H1 (cell line): Measurements from ENCODE around the gene HEPHL1. TPM values are rescaled to one million over a fixed set of nuclear protein-coding genes. Genes with fewer than 3 reads are reported as not detected.

Experiments used
- CTCF ChIA-PET: fragments of 300-600 bp; sonication (Branson Sonifier 250); formaldehyde crosslinking; loops from one replicate; lab custom pipeline; 2021; ENCODE audit not compliant: partially characterized antibody; lab: Charles Lee
- POLR2A ChIA-PET: fragments of 300-600 bp; sonication (Branson Sonifier 250); formaldehyde crosslinking; loops from one replicate; lab custom pipeline; 2021; ENCODE audit warnings: inconsistent platforms; ENCODE audit not compliant: partially characterized antibody; lab: Charles Lee
- DNase-seq, 2 experiments: peaks; one replicate each; pipeline versions ENCODE4 v3.0.0 to v3.0.0-alpha.2; 2010 to 2022; ENCODE audit warnings: low spot score in 2 of 2, low read depth in 1 of 2, mixed read lengths in 1 of 2
- FAIRE-seq: peaks from 2 replicates; lab custom pipeline; 2011; peaks lifted over from hg19 to GRCh38; lab: Jason Lieb, UNC
- H2AFZ ChIP-seq: 2 replicates; pipeline ENCODE4 v1.8.1; 2012; ENCODE audit warnings: low read length, inconsistent platforms
- H2AK5ac ChIP-seq: 2 replicates; pipeline ENCODE4 v1.6.1; 2013; ENCODE audit warnings: low read depth, low read length
- H2BK120ac ChIP-seq: replicated peaks from 2 replicates; pipeline ENCODE3; 2013; ENCODE audit warnings: low read depth, low read length, inconsistent platforms
- H2BK12ac ChIP-seq: 2 replicates; pipeline ENCODE4 v1.6.1; 2013; ENCODE audit warnings: low read depth, low read length
- H2BK15ac ChIP-seq: 2 replicates; pipeline ENCODE4 v1.6.1; 2013; ENCODE audit warnings: low read length
- H2BK20ac ChIP-seq: 2 replicates; pipeline ENCODE4 v1.6.1; 2013; ENCODE audit warnings: low read length
- H2BK5ac ChIP-seq: 2 replicates; pipeline ENCODE4 v1.6.1; 2013; ENCODE audit warnings: low read depth, low read length
- H3K14ac ChIP-seq: 2 replicates; pipeline ENCODE4 v1.6.1; 2013; ENCODE audit warnings: inconsistent platforms; ENCODE audit not compliant: insufficient read length
- H3K18ac ChIP-seq: 2 replicates; pipeline ENCODE4 v1.6.1; 2013; ENCODE audit warnings: low read length; ENCODE audit errors: extremely low read depth
- H3K23ac ChIP-seq: 2 replicates; pipeline ENCODE4 v1.6.1; 2013; ENCODE audit warnings: inconsistent platforms; ENCODE audit not compliant: insufficient read length
- H3K23me2 ChIP-seq: 2 replicates; pipeline ENCODE4 v1.6.1; 2013; ENCODE audit warnings: low read depth, low read length
- H3K27ac ChIP-seq: 2 replicates; pipeline ENCODE4 v1.6.1; 2011; ENCODE audit warnings: low read depth, low read length, inconsistent platforms
- H3K27me3 ChIP-seq, 4 experiments: replicated peaks in 1 of 4; 1 replicate in 1 of 4; 2 replicates in 3 of 4; pipeline versions ENCODE4 v1.6.1 to v1.8.1; 2011 to 2013; ENCODE audit warnings: low read length in 3 of 4, mild to moderate bottlenecking in 3 of 4, inconsistent platforms in 2 of 4, mixed read lengths in 2 of 4, moderate library complexity in 1 of 4; ENCODE audit not compliant: control insufficient read depth in 3 of 4, insufficient read depth in 3 of 4; ENCODE audit errors: extremely low read depth in 1 of 4
- H3K36me3 ChIP-seq, 4 experiments: 2 replicates each; pipeline versions ENCODE4 v1.6.1 to v1.8.1; 2011 to 2013; ENCODE audit warnings: mild to moderate bottlenecking in 4 of 4, low read length in 3 of 4, moderate library complexity in 2 of 4, control low read depth in 1 of 4, inconsistent platforms in 1 of 4; ENCODE audit not compliant: insufficient read depth in 4 of 4, control insufficient read depth in 2 of 4
- H3K4ac ChIP-seq: replicated peaks from 2 replicates; pipeline ENCODE3; 2013; ENCODE audit warnings: low read length, low read depth, mixed read lengths, inconsistent platforms; ENCODE audit not compliant: insufficient read length
- H3K4me1 ChIP-seq, 4 experiments: replicated peaks in 1 of 4; 1 replicate in 1 of 4; 2 replicates in 3 of 4; pipeline versions ENCODE4 v1.6.1 to v1.8.1; 2011 to 2013; ENCODE audit warnings: low read length in 3 of 4, inconsistent platforms in 2 of 4, mixed read lengths in 1 of 4; ENCODE audit not compliant: insufficient read depth in 4 of 4, control insufficient read depth in 3 of 4
- H3K4me2 ChIP-seq, 2 experiments: 2 replicates each; pipeline versions ENCODE4 v1.6.1 to v1.8.1; 2011 to 2013; ENCODE audit warnings: low read depth in 2 of 2, low read length in 2 of 2, control low read depth in 1 of 2, inconsistent platforms in 1 of 2, mild to moderate bottlenecking in 1 of 2; ENCODE audit not compliant: insufficient read depth in 1 of 2
- H3K4me3 ChIP-seq, 4 experiments: fragments of 200-600, 300-600 bp in 1 of 4; sonication (generic), shearing (Covaris generic), sonication (Bioruptor Twin) in 1 of 4; 2 replicates each; pipeline versions ENCODE4 v1.5.1 to v1.8.1; 2011 to 2016; ENCODE audit warnings: low read length in 4 of 4, low read depth in 3 of 4, control low read depth in 2 of 4, inconsistent platforms in 2 of 4, mild to moderate bottlenecking in 2 of 4, mixed read lengths in 1 of 4, moderate library complexity in 1 of 4; ENCODE audit not compliant: insufficient read depth in 2 of 4; ENCODE audit errors: extremely low read depth in 1 of 4
- H3K56ac ChIP-seq: replicated peaks from 2 replicates; pipeline ENCODE3; 2013; ENCODE audit warnings: low read depth, mild to moderate bottlenecking, mixed read lengths, low read length, inconsistent platforms; ENCODE audit not compliant: insufficient read length
- H3K79me1 ChIP-seq: 2 replicates; pipeline ENCODE4 v1.6.1; 2013; ENCODE audit warnings: low read depth, low read length, control low read depth
- H3K79me2 ChIP-seq, 2 experiments: 2 replicates each; pipeline versions ENCODE4 v1.6.1 to v1.8.1; 2012 to 2013; ENCODE audit warnings: low read length in 2 of 2, mild to moderate bottlenecking in 2 of 2, inconsistent platforms in 1 of 2; ENCODE audit not compliant: insufficient read depth in 2 of 2, control insufficient read depth in 1 of 2
- H3K9ac ChIP-seq, 4 experiments: replicated peaks in 1 of 4; 1 replicate in 1 of 4; 2 replicates in 3 of 4; pipeline versions ENCODE4 v1.6.1 to v1.8.1; 2011 to 2013; ENCODE audit warnings: low read depth in 3 of 4, low read length in 3 of 4, control low read depth in 2 of 4, mild to moderate bottlenecking in 2 of 4, moderate library complexity in 2 of 4, inconsistent platforms in 1 of 4; ENCODE audit errors: extremely low read depth in 1 of 4
- H3K9me3 ChIP-seq, 2 experiments: 2 replicates each; pipeline versions ENCODE4 v1.6.1 to v1.8.1; 2012 to 2013; ENCODE audit warnings: mild to moderate bottlenecking in 2 of 2, moderate library complexity in 2 of 2, control low read depth in 1 of 2, inconsistent platforms in 1 of 2, low read depth in 1 of 2, low read length in 1 of 2, mixed read lengths in 1 of 2; ENCODE audit not compliant: insufficient read depth in 2 of 2
- H4K20me1 ChIP-seq, 2 experiments: replicated peaks in 1 of 2; 2 replicates each; pipeline versions ENCODE3 to v1.8.1; 2011 to 2013; ENCODE audit warnings: inconsistent platforms in 2 of 2, low read length in 2 of 2, mild to moderate bottlenecking in 1 of 2; ENCODE audit not compliant: insufficient read depth in 2 of 2, control insufficient read depth in 1 of 2
- H4K5ac ChIP-seq: 2 replicates; pipeline ENCODE4 v1.6.1; 2013; ENCODE audit warnings: low read length, low read depth, mixed read lengths, inconsistent platforms; ENCODE audit not compliant: insufficient read length
- H4K8ac ChIP-seq: 2 replicates; pipeline ENCODE4 v1.8.0; 2013; ENCODE audit warnings: mild to moderate bottlenecking, moderate library complexity, low read length, inconsistent platforms; ENCODE audit not compliant: insufficient read depth; ENCODE audit errors: extremely low read depth
- H4K91ac ChIP-seq: replicated peaks from 2 replicates; pipeline ENCODE3; 2013; ENCODE audit warnings: low read length, mixed read lengths, inconsistent platforms; ENCODE audit not compliant: insufficient read length
- BACH1 ChIP-seq: IDR thresholded peaks from 2 replicates; pipeline ENCODE4 v1.6.1; 2012; ENCODE audit warnings: low read length, improper control_type of control experiment
- CHD2 ChIP-seq: IDR thresholded peaks from 2 replicates; pipeline ENCODE4 v1.6.1; 2012; ENCODE audit warnings: low read length, improper control_type of control experiment
- CREB1 ChIP-seq: IDR thresholded peaks from 2 replicates; pipeline ENCODE4 v1.6.1; 2012; ENCODE audit warnings: inconsistent platforms
- EP300 ChIP-seq, 2 experiments: IDR thresholded peaks; 1 replicate in 1 of 2; 2 replicates in 1 of 2; pipeline ENCODE4 v1.6.1; 2011 to 2012; ENCODE audit warnings: low read depth in 2 of 2, low read length in 2 of 2, mild to moderate bottlenecking in 2 of 2, borderline replicate concordance in 1 of 2, inconsistent platforms in 1 of 2, moderate library complexity in 1 of 2
- HDAC2 ChIP-seq, 2 experiments: fragments of 300-600 bp in 1 of 2; sonication (generic) in 1 of 2; IDR thresholded peaks; 2 replicates each; pipeline ENCODE4 v1.6.1; 2011 to 2012; ENCODE audit warnings: low read depth in 2 of 2, low read length in 2 of 2, mild to moderate bottlenecking in 2 of 2, moderate library complexity in 2 of 2, borderline replicate concordance in 1 of 2, inconsistent platforms in 1 of 2
- KDM4A ChIP-seq: IDR thresholded peaks from one replicate; pipeline ENCODE4 v1.7.1; 2012; ENCODE audit warnings: low read depth, mild to moderate bottlenecking, moderate library complexity, low read length, inconsistent platforms; ENCODE audit not compliant: severe bottlenecking
- PHF8 ChIP-seq: fragments of 200-600 bp; sonication (generic); conservative IDR thresholded peaks from 2 replicates; pipeline ENCODE4 v1.7.1; 2012; ENCODE audit warnings: low read depth, mild to moderate bottlenecking, inconsistent platforms, low read length, moderate library complexity
- RAD21 ChIP-seq, 2 experiments: IDR thresholded peaks in 1 of 2; conservative IDR thresholded peaks in 1 of 2; 2 replicates each; pipeline ENCODE4 v1.6.1; 2011; ENCODE audit warnings: low read depth in 2 of 2, low read length in 2 of 2, improper control_type of control experiment in 1 of 2, inconsistent platforms in 1 of 2, mild to moderate bottlenecking in 1 of 2, moderate library complexity in 1 of 2
- RFX5 ChIP-seq: IDR thresholded peaks from 2 replicates; pipeline ENCODE4 v1.6.1; 2011; ENCODE audit warnings: low read depth, low read length, improper control_type of control experiment, borderline replicate concordance
- SIN3A ChIP-seq, 2 experiments: IDR thresholded peaks in 1 of 2; conservative IDR thresholded peaks in 1 of 2; 2 replicates each; pipeline ENCODE4 v1.6.1; 2011 to 2012; ENCODE audit warnings: low read length in 2 of 2, improper control_type of control experiment in 1 of 2, low read depth in 1 of 2, mild to moderate bottlenecking in 1 of 2
- SIRT6 ChIP-seq: IDR thresholded peaks from one replicate; pipeline ENCODE4 v1.7.1; 2012; ENCODE audit warnings: low read length, inconsistent platforms
- SIX5 ChIP-seq: IDR thresholded peaks from 2 replicates; pipeline ENCODE4 v1.6.1; 2011; ENCODE audit warnings: mild to moderate bottlenecking, low read depth, low read length
- TAF1 ChIP-seq: IDR thresholded peaks from 2 replicates; pipeline ENCODE4 v1.6.1; 2011; ENCODE audit warnings: mild to moderate bottlenecking, low read depth, low read length
- WGBS, 2 experiments: shearing (Covaris generic) in 1 of 2; methylation state at CpG; one replicate each; pipeline versions ENCODE4 v1.1.6 to v1.1.7; 2013 to 2015; ENCODE audit warnings: low lambda C conversion rate in 2 of 2, mixed read lengths in 2 of 2, inconsistent platforms in 1 of 2, low coverage in 1 of 2, missing lambda C conversion rate in 1 of 2; ENCODE audit not compliant: insufficient replicate concordance in 2 of 2, insufficient coverage in 1 of 2, insufficient read length in 1 of 2; ENCODE audit errors: extremely low coverage in 1 of 2, missing lambda C conversion rate in 1 of 2; 5-methylcytosine and 5-hydroxymethylcytosine counted together
- polyA plus RNA-seq, 7 experiments: library from polyadenylated mRNA; depleted of rRNA in 3 of 7; stranded (reverse) in 5 of 7; unstranded in 2 of 7; fragments of >200 nt in 5 of 7; fragments of 200-250 nt in 2 of 7; gene quantifications; 1 replicate in 5 of 7; 2 replicates in 1 of 7; 4 replicates in 1 of 7; pipeline versions ENCODE4 v1.2.1 to v1.2.3, GENCODE V29; 2011 to 2013; ENCODE audit warnings: missing spikeins in 2 of 7, mixed read lengths in 2 of 7
- total RNA-seq: library from RNA; stranded (reverse); fragmentation: NEBNext Ultra II Directional; extraction: Animal tissue kit (Norgen Biotek cat#: 25700); gene quantifications from 2 replicates; pipeline ENCODE4 v1.2.1, GENCODE V29; 2021

Gene HEPHL1
- total and polyA plus RNA-seq, 2 of the 8 experiments (the other 6 are each of a cell fraction or from before 2014, with no cell fraction given): 0.09 to 0.11 TPM

- Histone ChIP-seq H3K9ac (no peak overlapping the region), H3K36me3 (no peaks in the 10 kb centered on the region), H2BK5ac (no peak overlapping the region), H4K20me1 (no peaks in the 10 kb centered on the region), H2AK5ac (no peak overlapping the region), H3K4me3 (no peak overlapping the region), H3K27ac (no peak overlapping the region), H4K5ac (no peak overlapping the region), H3K79me1 (no peaks in the 10 kb centered on the region), H2AFZ (no peak overlapping the region), H3K14ac (no peak overlapping the region), H3K79me2 (no peaks in the 10 kb centered on the region), H3K56ac (no peak overlapping the region), H3K4me1 (no peaks in the 10 kb centered on the region), H4K8ac (no peak overlapping the region), H3K18ac (no peak overlapping the region), H2BK20ac (no peak overlapping the region), H3K23ac (no peak overlapping the region), H3K9me3 (no peaks in the 10 kb centered on the region), H2BK120ac (no peak overlapping the region), H2BK15ac (no peak overlapping the region), H3K4me2 (no peak overlapping the region), H2BK12ac (no peak overlapping the region), H3K27me3 (no peaks in the 10 kb centered on the region), H4K91ac (no peak overlapping the region), H3K23me2 (no peaks in the 10 kb centered on the region), H3K4ac (no peak overlapping the region)
- CTCF ChIA-PET: no interaction called here
- POLR2A ChIA-PET: no interaction called here
- DNase-seq (no peak), FAIRE-seq (no peak)
- WGBS, 2 experiments: 82% methylated on average over 2 of the region's 2 CpGs; no CpG with 5 or more reads in 1 of the 2 experiments
- TF ChIP-seq EP300 (IDR thresholded peaks at IDR 0.05; ENCODE audit: borderline replicate concordance in 1 of 2, low read depth in 2 of 2, low read length in 2 of 2) (no peak), BACH1 (no peak), CHD2 (no peak), RFX5 (no peak), RAD21 (IDR thresholded peaks at IDR 0.05 in 1 of 2, conservative IDR thresholded peaks at IDR 0.05 in 1 of 2; ENCODE audit: low read depth in 2 of 2, low read length in 2 of 2) (no peak), SIRT6 (no peak), CREB1 (no peak), KDM4A (no peak), SIX5 (no peak), PHF8 (no peak), TAF1 (no peak), SIN3A (conservative IDR thresholded peaks at IDR 0.05 in 1 of 2, IDR thresholded peaks at IDR 0.05 in 1 of 2; ENCODE audit: low read depth in 1 of 2, low read length in 2 of 2) (no peak), HDAC2 (IDR thresholded peaks at IDR 0.05; ENCODE audit: borderline replicate concordance in 1 of 2, low read depth in 2 of 2, low read length in 2 of 2) (no peak)
Observed at GRCh38 chr11:94048032-94048709, 27.0 kb downstream of the HEPHL1 start.
